ENCODE data around the gene CAMK4.
A peak's percentile ranks its signal among the peaks of the same experiment; 100 is the strongest.

The CAMK4 gene

DNA sequence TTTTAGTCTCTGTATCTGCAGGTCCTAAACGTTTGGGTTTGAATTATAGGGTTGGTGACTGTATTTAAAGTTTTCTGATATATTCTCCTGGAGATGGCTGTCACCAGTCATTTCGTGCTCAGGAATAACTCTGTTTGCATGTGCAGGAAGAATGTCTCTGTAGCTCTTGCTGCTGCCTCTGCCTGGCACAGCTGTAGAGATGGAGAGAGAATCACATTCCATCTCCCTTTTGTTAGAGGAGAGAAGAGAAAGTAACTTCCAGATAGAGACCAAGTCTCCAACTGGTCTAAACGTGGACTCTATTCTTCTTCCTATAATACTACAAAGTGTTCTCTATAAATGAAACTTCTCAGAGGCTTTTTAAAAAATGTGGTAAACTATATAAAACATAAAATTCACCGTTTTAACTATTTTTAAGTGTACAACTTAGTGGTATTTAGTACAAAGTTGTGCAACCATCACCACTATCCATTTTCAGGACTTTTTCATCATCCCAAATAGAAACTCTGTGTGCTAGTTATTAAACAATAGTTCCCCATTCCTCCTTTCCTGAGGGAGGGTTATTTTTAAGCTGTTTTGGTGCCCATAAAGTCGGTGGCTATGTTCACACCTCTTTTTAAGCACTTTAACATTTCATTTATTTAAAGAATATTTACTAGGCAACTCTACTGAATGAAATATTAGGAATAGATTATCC is 308.9 kb downstream of the CAMK4 start:
- FAIRE-seq (no peak), DNase-seq (ENCODE audit: insufficient read length) (no peak)
- TF ChIP-seq POLR2AphosphoS5 (IDR thresholded peaks at IDR 0.05; ENCODE audit: low read depth, low read length) (no peak), TAF1 (IDR thresholded peaks at IDR 0.05; ENCODE audit: borderline replicate concordance, low read depth, low read length) (no peak), POLR2A (IDR thresholded peaks at IDR 0.05; ENCODE audit: low read depth, low read length) (no peak)

DNA sequence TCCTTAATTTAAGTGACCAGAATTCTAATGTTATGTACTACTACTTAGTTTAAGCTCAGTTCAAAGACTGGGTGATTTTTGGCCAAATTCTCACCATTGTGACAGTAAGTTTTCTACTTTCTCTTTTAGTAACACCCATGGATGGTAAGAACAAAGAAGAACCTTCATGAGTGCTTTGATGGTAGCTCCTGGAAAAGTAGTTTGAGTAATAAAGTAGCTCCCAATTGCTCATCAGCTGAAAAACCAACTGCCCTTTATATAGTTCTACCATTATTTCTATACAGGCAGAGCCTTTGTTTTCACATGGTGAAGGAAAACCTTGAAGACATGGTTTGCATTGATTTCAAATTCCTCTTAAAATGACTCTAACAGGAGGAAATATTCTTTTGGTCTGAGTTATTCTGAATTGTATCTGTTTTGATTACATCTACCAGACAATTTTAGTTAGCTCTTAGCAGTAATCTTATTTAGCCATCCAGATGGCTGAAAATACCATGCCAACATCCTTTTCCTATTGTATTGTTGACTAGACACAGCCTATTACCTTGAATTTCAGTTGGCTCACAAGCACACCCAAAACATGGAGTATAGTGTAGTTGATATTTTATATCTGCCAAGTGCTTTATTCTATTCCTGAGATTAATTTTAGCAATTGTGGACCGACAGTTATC is 311.8 kb downstream of the CAMK4 start:
- TF ChIP-seq TAF1 (IDR thresholded peaks at IDR 0.05; ENCODE audit: borderline replicate concordance, low read depth, low read length), result no peak
- no peak for TF ChIP-seq POLR2A (IDR thresholded peaks at IDR 0.05; ENCODE audit: low read depth, low read length)
- peak; percentile 24 for FAIRE-seq
- DNase-seq (ENCODE audit: insufficient read length), result no peak

- DNase-seq (ENCODE audit: insufficient read length), result no peak
- no peak for FAIRE-seq
- TF ChIP-seq POLR2A (IDR thresholded peaks at IDR 0.05; ENCODE audit: low read depth, low read length) (no peak), TAF1 (IDR thresholded peaks at IDR 0.05; ENCODE audit: borderline replicate concordance, low read depth, low read length) (no peak), POLR2AphosphoS5 (IDR thresholded peaks at IDR 0.05; ENCODE audit: low read depth, low read length) (no peak)
Observed at GRCh38 chr5:111537141-111538024, 313.2 kb downstream of the CAMK4 start.
